T-helper 1 cell treated with Interleukin-12 subunit alpha and Interleukin-12 subunit beta and Interleukin-4 antibody, amounts not matched to agents 30 μg/mL and 1 μg/mL, for 36 hours (primary cell): ENCODE measurements around the gene HS1BP3.

ENCODE experiments used
- H3K27ac Mint-ChIP-seq: one replicate; pipeline ENCODE4 v1.8.0; 2021; ENCODE audit warnings: mild to moderate bottlenecking, mixed read lengths
- H3K27me3 Mint-ChIP-seq: one replicate; pipeline ENCODE4 v1.8.0; 2021; ENCODE audit warnings: low read depth, mixed read lengths
- H3K36me3 Mint-ChIP-seq: one replicate; pipeline ENCODE4 v1.8.0; 2021; ENCODE audit warnings: low read depth, mixed read lengths
- H3K4me1 Mint-ChIP-seq: one replicate; pipeline ENCODE4 v1.8.0; 2021; ENCODE audit warnings: low read depth, mixed read lengths
- H3K4me3 Mint-ChIP-seq: one replicate; pipeline ENCODE4 v1.8.0; 2021; ENCODE audit warnings: mild to moderate bottlenecking, moderate library complexity, mixed read lengths
- H3K9me3 Mint-ChIP-seq: one replicate; pipeline ENCODE4 v1.8.0; 2021; ENCODE audit warnings: mixed read lengths

The HS1BP3 gene

DNA sequence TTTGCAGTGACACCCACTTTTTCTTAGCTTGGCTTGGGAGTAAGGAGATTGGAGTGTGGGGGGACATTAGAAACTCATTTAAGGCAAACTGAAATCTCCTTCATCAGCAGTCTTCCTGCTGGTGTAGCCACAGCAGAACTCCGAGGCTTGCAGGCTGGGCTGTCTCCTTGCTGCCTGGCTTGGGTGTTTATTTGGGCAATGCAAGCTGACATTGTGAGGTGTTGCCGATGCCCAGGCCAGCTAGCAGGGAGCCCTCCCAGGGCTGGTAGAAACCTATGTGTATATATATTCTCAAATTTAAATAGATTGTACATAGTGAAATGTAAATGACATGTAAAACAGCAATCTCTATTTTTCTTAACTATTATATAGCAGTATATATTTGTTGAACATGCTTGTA lies 27.9 kb upstream of the HS1BP3 start:
- Mint-ChIP-seq H3K4me3 (no peak overlapping the region), H3K36me3 (no peaks in the 10 kb centered on the region), H3K9me3 (no peaks in the 10 kb centered on the region), H3K4me1 (no peaks in the 10 kb centered on the region), H3K27ac (no peak overlapping the region), H3K27me3 (peaks cover under 1% of the 10 kb centered on the region)

DNA sequence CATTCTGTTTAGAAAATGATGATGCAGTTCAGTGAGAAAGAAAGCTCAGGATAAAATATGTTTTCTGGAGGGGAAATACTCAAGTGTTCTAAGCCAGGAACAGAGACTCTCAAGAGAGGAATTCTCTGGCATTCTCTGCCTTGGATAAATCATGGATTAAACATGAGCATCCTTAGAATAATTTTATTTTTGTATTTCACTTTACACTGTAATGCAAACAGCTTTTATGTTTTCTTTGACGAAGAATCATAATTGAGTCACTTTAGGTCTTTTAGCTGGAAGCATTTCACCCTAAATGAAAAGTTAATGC lies 27.1 kb upstream of the HS1BP3 start:
- H3K4me3 Mint-ChIP-seq: no peak overlapping the region
- H3K36me3 Mint-ChIP-seq: no peaks in the 10 kb centered on the region
- H3K4me1 Mint-ChIP-seq: no peaks in the 10 kb centered on the region
- peaks cover 4% of the 10 kb centered on the region for H3K27me3 Mint-ChIP-seq
- no peaks in the 10 kb centered on the region for H3K9me3 Mint-ChIP-seq
- H3K27ac Mint-ChIP-seq: no peak overlapping the region

DNA sequence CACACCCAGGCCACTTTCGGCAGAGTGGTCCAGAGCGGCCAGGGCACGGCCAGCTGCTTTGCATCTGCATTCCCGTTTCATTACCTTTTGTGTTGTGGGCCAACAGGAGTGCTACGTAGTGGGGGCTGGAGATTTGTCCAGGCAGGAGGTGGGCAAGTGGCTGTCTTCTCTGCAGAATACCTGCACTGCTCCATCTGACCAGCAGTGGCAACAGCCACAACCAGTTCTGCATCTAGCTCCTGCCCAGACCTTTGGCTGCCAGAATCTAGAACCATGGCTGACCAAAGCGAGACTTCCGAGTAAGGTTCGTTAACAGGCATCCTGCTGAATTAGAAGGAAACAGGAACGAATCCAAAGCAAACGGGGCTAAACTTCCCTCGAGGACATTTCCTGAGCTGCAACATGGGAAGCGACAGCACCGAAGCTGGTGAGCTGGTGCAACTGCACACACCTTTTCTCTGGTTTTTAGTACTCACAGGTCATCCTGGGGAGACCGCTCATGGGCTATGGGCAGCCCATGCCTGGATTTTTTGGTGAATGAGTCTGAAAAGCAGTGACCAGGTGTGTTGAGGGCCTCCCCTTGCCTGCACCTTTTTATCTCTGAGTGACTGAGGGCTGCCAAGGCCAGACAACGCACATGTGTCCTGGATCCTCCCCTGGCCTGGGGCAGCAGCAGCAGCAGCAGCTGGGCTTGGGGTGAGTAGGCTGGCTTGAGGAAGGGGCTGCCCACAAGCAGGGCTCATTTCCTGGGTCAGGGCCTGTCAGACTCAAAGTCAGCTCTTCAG lies 26.6 kb upstream of the HS1BP3 start:
- peaks cover 7% of the 10 kb centered on the region for H3K27me3 Mint-ChIP-seq
- H3K4me1 Mint-ChIP-seq: no peaks in the 10 kb centered on the region
- no peak overlapping the region for H3K4me3 Mint-ChIP-seq
- no peaks in the 10 kb centered on the region for H3K9me3 Mint-ChIP-seq
- H3K36me3 Mint-ChIP-seq: no peaks in the 10 kb centered on the region
- H3K27ac Mint-ChIP-seq: no peak overlapping the region

DNA sequence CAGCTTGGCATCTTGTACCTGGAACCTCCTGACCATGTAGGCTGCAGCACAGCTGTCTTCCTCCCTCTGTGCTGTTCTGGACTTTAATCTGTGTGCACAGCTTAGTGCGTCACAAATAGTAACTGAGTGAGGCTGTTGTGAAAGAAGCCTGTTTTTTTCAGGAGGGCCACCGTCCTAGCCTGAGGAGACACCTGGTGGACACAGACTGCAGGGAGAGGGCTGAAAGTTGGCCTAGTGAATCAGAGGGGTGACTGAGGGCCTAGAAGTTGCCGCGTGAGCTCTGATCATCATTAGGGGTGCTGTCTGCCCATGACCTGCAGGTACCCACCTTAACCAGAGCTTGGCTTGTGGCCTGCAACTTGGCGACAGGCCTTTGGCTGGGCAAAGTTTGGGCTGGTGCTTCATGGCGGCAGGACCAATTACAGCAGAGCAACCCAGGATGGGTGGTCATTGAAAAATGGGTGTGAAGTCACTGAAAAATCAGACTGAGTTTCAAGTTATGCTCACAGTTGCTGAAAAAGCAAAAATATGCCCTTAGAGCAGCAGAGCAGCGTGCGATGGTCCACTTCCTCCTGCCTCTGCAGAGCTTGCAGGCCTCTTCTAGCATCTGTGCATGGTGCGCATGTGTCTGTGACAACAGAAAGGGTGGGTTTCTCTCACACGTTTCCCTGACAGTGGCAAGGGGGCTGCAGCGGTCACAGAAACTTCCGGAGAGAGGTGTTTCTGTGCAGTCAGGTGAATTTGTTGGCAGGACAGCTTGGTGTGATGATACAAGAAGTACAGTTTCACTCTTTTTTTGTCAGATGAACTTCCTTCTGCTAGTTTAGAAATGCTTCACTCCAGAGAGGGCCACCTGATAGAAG lies 25.7 kb upstream of the HS1BP3 start:
- H3K4me1 Mint-ChIP-seq: no peaks in the 10 kb centered on the region
- no peaks in the 10 kb centered on the region for H3K36me3 Mint-ChIP-seq
- no peak overlapping the region for H3K4me3 Mint-ChIP-seq
- H3K9me3 Mint-ChIP-seq: no peaks in the 10 kb centered on the region
- peaks cover 13% of the 10 kb centered on the region for H3K27me3 Mint-ChIP-seq
- H3K27ac Mint-ChIP-seq: no peak overlapping the region

DNA sequence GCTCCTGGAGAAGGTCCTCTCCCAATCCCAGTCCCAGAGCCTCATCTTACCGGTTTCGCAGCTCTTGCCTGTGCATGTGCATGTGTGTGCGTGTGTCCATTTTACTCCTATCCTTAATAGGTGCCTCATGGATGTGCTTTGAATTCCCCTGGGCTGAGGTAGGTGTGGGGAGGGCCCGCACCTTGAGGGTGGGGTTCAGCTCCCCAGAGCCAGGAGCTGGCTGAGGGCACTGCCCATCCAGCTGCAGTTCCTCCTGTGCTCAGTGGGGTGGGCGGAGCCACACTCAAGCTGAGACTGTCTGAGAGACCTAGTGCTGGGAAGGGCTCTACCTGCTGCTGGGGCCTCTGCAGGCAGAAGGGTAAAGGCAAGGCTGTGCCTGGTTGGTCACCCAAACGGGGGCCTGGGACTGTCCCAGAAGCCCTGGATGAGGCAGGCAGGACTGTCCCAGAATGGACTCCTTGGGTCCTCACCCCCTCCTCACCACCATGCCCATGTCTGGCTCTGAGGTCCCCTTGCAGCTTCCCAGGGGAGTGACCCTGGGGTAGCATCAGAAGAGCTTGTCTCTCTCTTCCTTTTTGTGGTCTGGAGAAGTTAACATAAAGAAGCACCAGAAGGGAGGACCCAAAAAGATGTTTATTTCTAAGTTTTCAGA lies 24.9 kb upstream of the HS1BP3 start:
- no peak overlapping the region for H3K4me3 Mint-ChIP-seq
- no peaks in the 10 kb centered on the region for H3K4me1 Mint-ChIP-seq
- H3K9me3 Mint-ChIP-seq: no peaks in the 10 kb centered on the region
- H3K27ac Mint-ChIP-seq: no peak overlapping the region
- H3K36me3 Mint-ChIP-seq: no peaks in the 10 kb centered on the region
- peaks cover 17% of the 10 kb centered on the region for H3K27me3 Mint-ChIP-seq

DNA sequence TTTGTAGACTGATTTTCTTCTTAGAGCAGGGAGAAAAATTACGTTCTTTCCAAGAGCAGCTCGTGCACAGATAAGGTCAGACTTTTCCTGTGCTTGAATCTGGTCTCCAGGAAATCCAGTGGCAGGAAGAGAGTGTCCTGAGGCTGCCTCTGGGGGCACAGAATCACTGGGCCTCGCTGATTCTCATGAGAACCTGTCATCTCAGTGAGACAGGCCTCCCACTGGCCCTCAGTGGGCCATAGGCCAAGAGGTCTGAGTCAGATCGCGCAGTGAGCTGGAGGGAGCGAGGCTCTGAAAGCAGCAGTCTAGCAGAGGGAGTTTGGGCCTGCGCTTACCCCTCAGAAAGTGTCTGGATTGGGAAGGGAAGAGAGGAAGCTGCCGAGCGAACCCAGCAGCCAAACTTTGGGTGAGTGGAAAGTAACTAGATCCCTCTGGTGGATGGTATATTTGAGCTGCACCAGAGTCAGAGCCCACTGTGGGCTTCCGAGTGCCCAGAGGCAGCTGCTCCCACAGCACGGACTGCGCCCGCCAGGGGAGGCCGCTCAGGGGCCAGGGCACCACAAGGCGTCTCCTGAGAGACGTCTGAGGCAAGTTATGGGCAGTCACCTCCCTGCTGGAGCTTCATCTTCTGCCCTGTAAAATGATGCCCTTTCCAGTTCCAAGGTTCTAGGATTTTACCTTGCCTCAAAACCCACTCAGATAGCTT lies 24.2 kb upstream of the HS1BP3 start:
- H3K4me1 Mint-ChIP-seq: no peaks in the 10 kb centered on the region
- H3K9me3 Mint-ChIP-seq: no peaks in the 10 kb centered on the region
- no peak overlapping the region for H3K27ac Mint-ChIP-seq
- no peaks in the 10 kb centered on the region for H3K36me3 Mint-ChIP-seq
- peaks cover 18% of the 10 kb centered on the region for H3K27me3 Mint-ChIP-seq
- H3K4me3 Mint-ChIP-seq: no peak overlapping the region

DNA sequence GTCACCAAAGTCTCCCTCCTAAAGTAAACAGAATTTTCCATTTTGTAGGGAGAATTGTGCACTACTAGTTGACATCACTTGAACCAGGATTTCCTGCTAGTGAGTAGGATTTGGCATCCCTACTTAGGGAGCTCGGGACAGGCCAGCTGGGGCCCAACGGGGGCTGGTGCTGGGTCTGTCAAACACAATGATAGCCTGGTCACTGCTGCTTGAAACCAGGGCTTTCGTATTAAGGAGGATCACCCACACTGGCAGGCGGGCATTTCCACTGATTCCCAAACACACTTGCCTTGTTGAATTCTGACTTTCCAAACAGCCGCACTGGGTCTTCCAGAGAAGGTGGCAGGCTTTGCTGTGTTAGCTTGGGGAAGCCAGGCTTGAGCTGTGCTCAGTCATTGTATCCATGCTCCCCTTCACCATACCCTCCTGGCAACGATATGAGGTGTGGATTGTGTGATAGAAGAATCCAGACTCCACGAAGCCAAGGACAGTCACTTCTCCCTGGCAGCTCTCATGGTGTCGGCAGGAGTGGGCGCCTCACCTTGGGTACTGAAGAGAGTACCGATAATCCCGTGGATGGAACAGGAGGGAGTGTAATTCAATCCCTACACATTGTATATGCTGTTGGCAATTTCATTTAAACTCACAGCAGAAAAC lies 23.5 kb upstream of the HS1BP3 start:
- H3K27me3 Mint-ChIP-seq: peaks cover 25% of the 10 kb centered on the region
- no peaks in the 10 kb centered on the region for H3K4me1 Mint-ChIP-seq
- no peaks in the 10 kb centered on the region for H3K9me3 Mint-ChIP-seq
- no peak overlapping the region for H3K27ac Mint-ChIP-seq
- no peak overlapping the region for H3K4me3 Mint-ChIP-seq
- H3K36me3 Mint-ChIP-seq: no peaks in the 10 kb centered on the region

DNA sequence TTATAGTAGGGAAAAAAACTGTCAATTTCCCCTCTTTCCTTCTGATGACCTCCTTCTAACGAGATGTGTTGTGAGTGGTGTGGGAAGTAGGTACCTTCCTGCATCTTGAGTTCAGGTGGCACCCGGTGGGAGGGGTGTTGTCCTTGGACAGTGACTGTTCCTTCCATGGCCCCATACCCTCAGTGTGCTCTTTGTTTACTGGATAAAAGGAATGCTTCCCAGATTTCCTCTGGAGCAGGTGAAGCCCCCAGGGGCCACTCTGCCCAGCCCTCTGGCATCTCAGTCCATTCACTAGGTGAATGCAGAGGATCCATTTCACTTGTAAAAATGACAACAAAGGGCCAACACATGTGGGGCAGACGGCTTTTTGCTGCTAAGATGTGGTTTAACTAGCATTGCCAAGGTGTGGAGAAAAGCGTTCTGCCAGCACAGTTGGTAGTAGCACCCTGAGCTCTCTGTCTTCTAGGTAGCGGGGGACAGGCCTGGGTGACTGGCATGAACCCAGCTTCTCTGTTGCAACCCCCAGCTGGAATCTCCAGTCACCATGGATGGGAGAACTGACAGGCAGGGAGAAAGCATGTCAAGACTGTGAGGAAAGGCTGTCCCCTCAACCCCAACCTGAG lies 22.9 kb upstream of the HS1BP3 start:
- no peaks in the 10 kb centered on the region for H3K36me3 Mint-ChIP-seq
- no peak overlapping the region for H3K4me3 Mint-ChIP-seq
- no peak overlapping the region for H3K27ac Mint-ChIP-seq
- H3K9me3 Mint-ChIP-seq: no peaks in the 10 kb centered on the region
- peaks cover 32% of the 10 kb centered on the region for H3K27me3 Mint-ChIP-seq
- no peaks in the 10 kb centered on the region for H3K4me1 Mint-ChIP-seq

DNA sequence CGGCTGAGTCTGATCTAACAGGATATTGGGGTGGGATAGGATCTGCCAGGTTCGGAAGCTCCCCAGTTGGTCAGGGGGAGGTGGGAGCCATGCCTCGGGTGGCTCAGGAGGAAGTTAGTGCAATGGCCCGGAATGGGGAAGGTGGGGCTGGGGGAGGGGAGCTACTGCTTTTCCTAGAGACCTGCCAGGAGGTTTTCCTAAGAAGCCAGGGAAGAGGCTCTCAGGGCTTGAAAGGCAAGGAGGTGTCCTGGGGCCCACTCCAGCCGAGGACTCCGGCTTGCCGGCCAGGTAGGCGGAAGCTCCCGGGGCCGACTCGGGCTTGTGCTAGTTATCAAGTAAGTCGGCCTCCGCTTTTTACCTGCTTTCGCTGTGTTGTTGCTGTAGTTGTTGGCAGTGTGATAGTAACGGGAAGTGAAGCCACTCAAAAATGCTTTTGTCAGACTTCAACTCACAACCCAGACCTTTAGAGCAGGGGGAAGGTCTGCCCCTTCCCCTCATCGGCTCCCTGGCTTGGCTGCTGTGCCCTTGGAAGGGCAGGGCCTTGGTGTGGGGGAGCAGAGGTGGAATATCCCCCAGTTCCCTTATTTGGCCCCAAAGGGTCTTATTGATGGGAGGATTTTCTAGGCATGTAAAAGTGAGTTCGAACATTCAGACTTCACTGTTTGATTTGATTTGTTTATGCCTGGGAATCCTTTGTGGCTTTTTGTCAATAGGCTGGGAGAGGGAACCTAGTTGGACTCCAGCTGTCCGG lies 21.5 kb upstream of the HS1BP3 start:
- H3K27ac Mint-ChIP-seq: no peak overlapping the region
- peaks cover 45% of the 10 kb centered on the region for H3K27me3 Mint-ChIP-seq
- H3K4me1 Mint-ChIP-seq: no peaks in the 10 kb centered on the region
- H3K9me3 Mint-ChIP-seq: no peaks in the 10 kb centered on the region
- no peaks in the 10 kb centered on the region for H3K36me3 Mint-ChIP-seq
- H3K4me3 Mint-ChIP-seq: no peak overlapping the region

DNA sequence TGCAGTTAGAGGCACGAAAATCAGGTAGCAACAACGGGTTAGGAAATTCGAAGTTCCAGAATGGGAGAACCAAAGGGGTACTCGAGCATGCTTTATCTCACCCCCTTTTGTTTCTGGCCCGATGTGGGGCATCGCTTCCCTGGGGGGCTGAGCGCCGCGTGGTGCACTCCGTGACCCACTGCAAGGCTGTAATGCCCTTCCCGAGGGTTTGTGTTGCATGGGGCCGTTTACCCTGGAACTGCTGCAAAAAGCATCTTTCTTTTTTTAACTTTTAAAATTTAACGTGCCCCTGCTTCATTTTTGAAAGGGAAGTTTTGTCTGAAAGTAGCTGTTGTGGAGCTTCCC lies 20.8 kb upstream of the HS1BP3 start:
- H3K27ac Mint-ChIP-seq: no peak overlapping the region
- H3K4me1 Mint-ChIP-seq: no peaks in the 10 kb centered on the region
- no peaks in the 10 kb centered on the region for H3K9me3 Mint-ChIP-seq
- no peaks in the 10 kb centered on the region for H3K36me3 Mint-ChIP-seq
- no peak overlapping the region for H3K4me3 Mint-ChIP-seq
- H3K27me3 Mint-ChIP-seq: peaks cover 45% of the 10 kb centered on the region

DNA sequence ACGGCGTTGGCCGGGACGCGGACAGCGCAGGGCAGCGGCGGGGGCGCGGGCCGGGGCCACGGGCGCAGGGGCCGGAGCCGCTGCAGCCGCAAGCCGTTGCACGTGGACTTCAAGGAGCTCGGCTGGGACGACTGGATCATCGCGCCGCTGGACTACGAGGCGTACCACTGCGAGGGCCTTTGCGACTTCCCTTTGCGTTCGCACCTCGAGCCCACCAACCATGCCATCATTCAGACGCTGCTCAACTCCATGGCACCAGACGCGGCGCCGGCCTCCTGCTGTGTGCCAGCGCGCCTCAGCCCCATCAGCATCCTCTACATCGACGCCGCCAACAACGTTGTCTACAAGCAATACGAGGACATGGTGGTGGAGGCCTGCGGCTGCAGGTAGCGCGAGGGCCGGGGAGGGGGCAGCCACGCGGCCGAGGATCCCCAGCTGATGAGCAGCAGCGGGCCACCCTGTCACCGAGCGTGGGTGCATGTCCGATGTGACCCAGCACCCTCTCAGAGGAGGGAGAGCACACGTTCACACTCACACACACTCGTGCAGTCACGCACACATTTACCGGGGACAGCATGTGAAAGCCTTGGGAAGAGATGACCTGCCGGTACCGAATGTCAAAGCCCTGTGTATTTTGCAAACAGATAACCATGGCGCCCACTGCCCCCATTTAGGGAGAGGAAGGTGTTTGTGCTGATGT lies 20.3 kb upstream of the HS1BP3 start:
- Mint-ChIP-seq H3K4me1 (peaks cover 2% of the 10 kb centered on the region), H3K27me3 (peaks cover 48% of the 10 kb centered on the region), H3K9me3 (no peaks in the 10 kb centered on the region), H3K36me3 (no peaks in the 10 kb centered on the region), H3K4me3 (no peak overlapping the region), H3K27ac (no peak overlapping the region)

DNA sequence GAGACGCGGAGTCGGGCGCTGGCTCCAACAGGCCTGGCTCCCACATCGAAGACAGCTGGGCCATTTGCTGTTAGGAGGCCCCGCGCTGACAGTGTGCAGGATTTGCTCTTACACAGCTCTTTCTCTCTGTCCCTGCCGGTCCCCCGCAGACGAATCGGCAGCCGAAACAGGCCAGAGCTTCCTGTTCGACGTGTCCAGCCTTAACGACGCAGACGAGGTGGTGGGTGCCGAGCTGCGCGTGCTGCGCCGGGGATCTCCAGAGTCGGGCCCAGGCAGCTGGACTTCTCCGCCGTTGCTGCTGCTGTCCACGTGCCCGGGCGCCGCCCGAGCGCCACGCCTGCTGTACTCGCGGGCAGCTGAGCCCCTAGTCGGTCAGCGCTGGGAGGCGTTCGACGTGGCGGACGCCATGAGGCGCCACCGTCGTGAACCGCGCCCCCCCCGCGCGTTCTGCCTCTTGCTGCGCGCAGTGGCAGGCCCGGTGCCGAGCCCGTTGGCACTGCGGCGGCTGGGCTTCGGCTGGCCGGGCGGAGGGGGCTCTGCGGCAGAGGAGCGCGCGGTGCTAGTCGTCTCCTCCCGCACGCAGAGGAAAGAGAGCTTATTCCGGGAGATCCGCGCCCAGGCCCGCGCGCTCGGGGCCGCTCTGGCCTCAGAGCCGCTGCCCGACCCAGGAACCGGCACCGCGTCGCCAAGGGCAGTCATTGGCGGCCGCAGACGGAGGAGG lies 19.6 kb upstream of the HS1BP3 start:
- H3K9me3 Mint-ChIP-seq: no peaks in the 10 kb centered on the region
- H3K4me3 Mint-ChIP-seq: no peak overlapping the region
- H3K27ac Mint-ChIP-seq: no peak overlapping the region
- peaks cover 3% of the 10 kb centered on the region for H3K4me1 Mint-ChIP-seq
- peaks cover 55% of the 10 kb centered on the region for H3K27me3 Mint-ChIP-seq
- H3K36me3 Mint-ChIP-seq: no peaks in the 10 kb centered on the region
